Vagina (tissue), 2 donors: Measurements from ENCODE around the gene CYTIP. TPM values are rescaled to one million over a fixed set of nuclear protein-coding genes. Genes with fewer than 3 reads are reported as not detected.

Experiments used
- DNase-seq, 2 donors: peaks; one replicate each; pipeline ENCODE4 v3.0.0-alpha.2; 2017; ENCODE audit errors: extremely low spot score in 2 of 2
- H3K27ac ChIP-seq: fragments of 200-600 bp; sonication (generic); one replicate; pipeline ENCODE4 v1.5.1; 2019
- H3K27me3 ChIP-seq: fragments of 200-600 bp; sonication (generic); one replicate; pipeline ENCODE4 v1.5.1; 2019
- H3K36me3 ChIP-seq, 2 donors: fragments of 200-600 bp; sonication (generic); one replicate each; pipeline ENCODE4 v1.5.1; 2017 to 2019
- H3K4me1 ChIP-seq: fragments of 200-600 bp; sonication (generic); one replicate; pipeline ENCODE4 v1.5.1; 2019
- H3K4me3 ChIP-seq, 2 donors: fragments of 200-600 bp; sonication (generic); 1 replicate in 1 of 2; 2 replicates in 1 of 2; pipeline ENCODE4 v1.5.1; 2016 to 2019
- H3K9me3 ChIP-seq: fragments of 200-600 bp; sonication (generic); one replicate; pipeline ENCODE4 v1.5.1; 2019
- POLR2A ChIP-seq, 2 donors: fragments of 450-650 bp; IDR thresholded peaks; one replicate each; pipeline ENCODE4 v1.6.1; 2017; ENCODE audit warnings: antibody characterized with exemption in 2 of 2, mild to moderate bottlenecking in 2 of 2, moderate library complexity in 2 of 2
- POLR2AphosphoS5 ChIP-seq, 2 donors: sonication (generic); formaldehyde crosslinking; IDR thresholded peaks; one replicate each; pipeline ENCODE4 v1.9.0; 2017; ENCODE audit warnings: antibody characterized with exemption in 2 of 2, mild to moderate bottlenecking in 2 of 2, low read depth in 1 of 2; ENCODE audit not compliant: insufficient read depth in 1 of 2
- intact Hi-C: fragments of 100-400 bp; cut with DNase I; formaldehyde crosslinking; loops from one replicate; pipeline ENCODE4 v1.15.1; 2023
- total RNA-seq: library from RNA; depleted of rRNA; stranded (reverse); fragments of >200 nt; gene quantifications from one replicate; pipeline ENCODE4 v1.2.3, GENCODE V29; 2016
- TF ChIP-seq, protein P1 (sequence below), 3 experiments: fragments of 450-650 bp in 2 of 3; fragments of 200-600 bp in 1 of 3; sonication (generic) in 1 of 3; IDR thresholded peaks; one replicate each; pipeline ENCODE4 v1.5.1; 2017 to 2019; ENCODE audit warnings: antibody characterized with exemption in 3 of 3, mild to moderate bottlenecking in 2 of 3, moderate library complexity in 2 of 3

CYTIP gene
- total RNA-seq, 1 donor from 2014 or later: 12.5 TPM

DNA sequence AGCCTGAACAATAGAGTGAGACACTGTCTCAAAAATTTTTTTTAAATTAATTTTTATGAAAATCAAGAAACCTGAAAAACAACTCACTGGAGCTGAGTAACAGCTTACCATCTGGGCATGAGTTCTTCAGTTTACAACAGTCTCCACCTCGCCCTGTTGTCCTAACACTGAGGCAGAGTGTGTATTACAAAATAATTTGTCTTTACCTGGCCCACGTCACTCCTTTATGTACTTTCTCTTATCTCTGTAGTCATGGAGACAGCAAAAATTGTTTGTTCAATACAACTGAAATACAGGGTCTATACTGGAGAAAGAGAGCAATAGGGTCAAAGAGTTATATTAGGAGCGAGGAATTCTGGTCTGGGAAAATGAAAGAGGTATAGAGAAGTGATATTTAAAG lies 48.1 kb downstream of the CYTIP start:
- TF ChIP-seq POLR2A (IDR thresholded peaks at IDR 0.05) (no peak), POLR2AphosphoS5 (IDR thresholded peaks at IDR 0.05; ENCODE audit: insufficient read depth in 1 of 2, low read depth in 1 of 2) (no peak)
- TF ChIP-seq, protein P1, sequence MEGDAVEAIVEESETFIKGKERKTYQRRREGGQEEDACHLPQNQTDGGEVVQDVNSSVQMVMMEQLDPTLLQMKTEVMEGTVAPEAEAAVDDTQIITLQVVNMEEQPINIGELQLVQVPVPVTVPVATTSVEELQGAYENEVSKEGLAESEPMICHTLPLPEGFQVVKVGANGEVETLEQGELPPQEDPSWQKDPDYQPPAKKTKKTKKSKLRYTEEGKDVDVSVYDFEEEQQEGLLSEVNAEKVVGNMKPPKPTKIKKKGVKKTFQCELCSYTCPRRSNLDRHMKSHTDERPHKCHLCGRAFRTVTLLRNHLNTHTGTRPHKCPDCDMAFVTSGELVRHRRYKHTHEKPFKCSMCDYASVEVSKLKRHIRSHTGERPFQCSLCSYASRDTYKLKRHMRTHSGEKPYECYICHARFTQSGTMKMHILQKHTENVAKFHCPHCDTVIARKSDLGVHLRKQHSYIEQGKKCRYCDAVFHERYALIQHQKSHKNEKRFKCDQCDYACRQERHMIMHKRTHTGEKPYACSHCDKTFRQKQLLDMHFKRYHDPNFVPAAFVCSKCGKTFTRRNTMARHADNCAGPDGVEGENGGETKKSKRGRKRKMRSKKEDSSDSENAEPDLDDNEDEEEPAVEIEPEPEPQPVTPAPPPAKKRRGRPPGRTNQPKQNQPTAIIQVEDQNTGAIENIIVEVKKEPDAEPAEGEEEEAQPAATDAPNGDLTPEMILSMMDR (IDR thresholded peaks at IDR 0.05): no peak
- no peaks in the 10 kb centered on the region for H3K36me3 ChIP-seq
- no peaks in the 10 kb centered on the region for H3K4me1 ChIP-seq
- no peaks in the 10 kb centered on the region for H3K9me3 ChIP-seq
- no peak for DNase-seq
- intact Hi-C loops: no loop called here
- H3K4me3 ChIP-seq: no peak overlapping the region
- no peaks in the 10 kb centered on the region for H3K27me3 ChIP-seq
- H3K27ac ChIP-seq: no peak overlapping the region

DNA sequence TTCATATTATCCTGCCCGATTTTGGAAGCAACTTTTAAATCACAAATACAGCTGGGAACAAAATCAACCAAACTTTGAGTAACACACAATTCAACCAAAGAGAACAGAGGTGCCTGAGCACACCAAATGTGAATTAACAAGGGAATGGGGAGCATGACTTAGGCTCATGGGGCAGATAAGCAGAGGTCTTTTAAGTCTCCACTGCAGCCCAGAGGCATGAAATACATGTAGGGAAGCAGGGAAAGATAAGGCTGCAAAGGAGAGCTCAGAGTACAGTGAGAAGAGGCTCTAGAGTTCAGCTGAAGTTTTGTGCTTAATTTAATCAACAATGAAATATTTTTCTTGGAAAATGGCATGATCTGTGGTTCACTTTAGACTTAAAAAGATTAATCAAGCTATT lies 49.0 kb downstream of the CYTIP start:
- no peaks in the 10 kb centered on the region for H3K36me3 ChIP-seq
- intact Hi-C loops: no loop called here
- H3K9me3 ChIP-seq: no peaks in the 10 kb centered on the region
- no peak overlapping the region for H3K4me3 ChIP-seq
- H3K27ac ChIP-seq: no peak overlapping the region
- no peaks in the 10 kb centered on the region for H3K4me1 ChIP-seq
- DNase-seq: no peak
- TF ChIP-seq, protein P1 (IDR thresholded peaks at IDR 0.05): no peak
- TF ChIP-seq POLR2A (IDR thresholded peaks at IDR 0.05) (no peak), POLR2AphosphoS5 (IDR thresholded peaks at IDR 0.05; ENCODE audit: insufficient read depth in 1 of 2, low read depth in 1 of 2) (no peak)
- H3K27me3 ChIP-seq: no peaks in the 10 kb centered on the region

DNA sequence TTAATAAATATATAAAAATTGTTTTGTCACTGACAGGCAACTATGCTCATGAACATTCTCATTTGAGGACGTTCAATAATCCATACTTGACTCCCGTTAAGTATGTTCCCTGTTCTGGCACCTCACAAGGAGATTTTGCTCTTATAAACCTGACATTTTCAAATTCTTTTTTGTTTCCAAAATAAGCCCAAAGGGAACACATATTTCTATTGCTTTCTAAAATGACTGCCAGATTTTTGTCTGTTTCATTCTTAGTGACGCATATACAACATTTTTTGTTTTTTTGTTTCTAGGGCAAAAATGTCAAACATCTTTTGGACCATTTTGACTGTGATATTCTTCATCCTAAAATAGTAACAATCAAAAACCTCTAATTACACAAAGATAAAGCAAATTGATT lies 50.5 kb downstream of the CYTIP start:
- no peaks in the 10 kb centered on the region for H3K36me3 ChIP-seq
- TF ChIP-seq, protein P1 (IDR thresholded peaks at IDR 0.05): no peak
- no peak for TF ChIP-seq POLR2A (IDR thresholded peaks at IDR 0.05)
- TF ChIP-seq POLR2AphosphoS5 (IDR thresholded peaks at IDR 0.05; ENCODE audit: insufficient read depth in 1 of 2, low read depth in 1 of 2): no peak
- H3K27ac ChIP-seq: no peak overlapping the region
- H3K4me3 ChIP-seq: no peak overlapping the region
- H3K9me3 ChIP-seq: no peaks in the 10 kb centered on the region
- DNase-seq: no peak
- H3K4me1 ChIP-seq: no peaks in the 10 kb centered on the region
- intact Hi-C loops: no loop called here
- H3K27me3 ChIP-seq: no peaks in the 10 kb centered on the region

DNA sequence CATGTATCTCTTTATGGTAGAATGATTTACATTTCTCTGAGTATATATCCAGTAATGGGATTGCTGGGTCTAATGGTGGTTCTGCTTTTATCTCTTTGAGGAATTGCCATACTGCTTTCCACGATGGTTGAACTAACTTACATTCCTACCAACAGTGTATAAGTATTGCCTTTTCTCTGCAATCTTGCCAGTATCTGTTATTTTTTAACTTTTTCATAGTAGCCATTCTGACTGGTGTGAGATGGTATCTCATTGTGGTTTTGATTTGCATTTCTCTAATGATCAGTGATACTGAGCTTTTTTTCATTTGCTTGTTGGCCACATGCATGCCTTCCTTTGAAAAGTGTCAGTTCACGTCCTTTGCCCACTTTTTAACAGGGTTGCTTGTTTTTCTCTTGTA lies 55.1 kb downstream of the CYTIP start:
- H3K36me3 ChIP-seq: no peaks in the 10 kb centered on the region
- intact Hi-C loops: no loop called here
- no peaks in the 10 kb centered on the region for H3K9me3 ChIP-seq
- no peak for DNase-seq
- H3K27me3 ChIP-seq: no peaks in the 10 kb centered on the region
- TF ChIP-seq, protein P1 (IDR thresholded peaks at IDR 0.05): no peak
- H3K27ac ChIP-seq: no peak overlapping the region
- H3K4me3 ChIP-seq: no peak overlapping the region
- H3K4me1 ChIP-seq: no peaks in the 10 kb centered on the region

DNA sequence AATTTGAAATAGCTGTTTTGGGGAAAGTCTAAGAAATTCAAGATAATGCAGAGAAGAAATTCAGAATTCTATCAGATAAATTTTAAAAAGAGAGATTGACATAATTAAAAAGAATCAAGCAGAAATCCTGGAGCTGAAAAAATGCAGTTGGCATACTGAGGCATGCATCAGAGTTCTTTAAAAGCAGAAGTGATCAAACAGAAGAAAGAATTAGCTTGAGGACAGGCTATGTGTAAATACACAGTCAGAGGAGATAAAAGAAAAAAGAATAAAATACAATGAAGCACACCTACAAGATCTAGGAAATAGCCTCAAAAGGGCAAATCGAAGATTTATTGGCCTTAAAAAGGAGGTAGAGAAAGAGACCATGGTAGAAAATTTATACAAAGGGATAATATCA lies 57.1 kb downstream of the CYTIP start:
- no peak for DNase-seq
- Histone ChIP-seq H3K4me3 (no peak overlapping the region), H3K36me3 (no peaks in the 10 kb centered on the region), H3K4me1 (no peaks in the 10 kb centered on the region), H3K27ac (no peak overlapping the region), H3K27me3 (no peaks in the 10 kb centered on the region), H3K9me3 (no peaks in the 10 kb centered on the region)
- intact Hi-C loops: no loop called here
- TF ChIP-seq, protein P1 (IDR thresholded peaks at IDR 0.05): no peak
- TF ChIP-seq POLR2A (IDR thresholded peaks at IDR 0.05): no peak
- no peak for TF ChIP-seq POLR2AphosphoS5 (IDR thresholded peaks at IDR 0.05; ENCODE audit: insufficient read depth in 1 of 2, low read depth in 1 of 2)
